ENCODE data around the gene IZUMO4.
"Not testable (repeated sequence)": the region's sequence is repeated elsewhere in the genome, so short reads cannot be mapped to it uniquely, and the experiment has no call there.

IZUMO4 gene

DNA sequence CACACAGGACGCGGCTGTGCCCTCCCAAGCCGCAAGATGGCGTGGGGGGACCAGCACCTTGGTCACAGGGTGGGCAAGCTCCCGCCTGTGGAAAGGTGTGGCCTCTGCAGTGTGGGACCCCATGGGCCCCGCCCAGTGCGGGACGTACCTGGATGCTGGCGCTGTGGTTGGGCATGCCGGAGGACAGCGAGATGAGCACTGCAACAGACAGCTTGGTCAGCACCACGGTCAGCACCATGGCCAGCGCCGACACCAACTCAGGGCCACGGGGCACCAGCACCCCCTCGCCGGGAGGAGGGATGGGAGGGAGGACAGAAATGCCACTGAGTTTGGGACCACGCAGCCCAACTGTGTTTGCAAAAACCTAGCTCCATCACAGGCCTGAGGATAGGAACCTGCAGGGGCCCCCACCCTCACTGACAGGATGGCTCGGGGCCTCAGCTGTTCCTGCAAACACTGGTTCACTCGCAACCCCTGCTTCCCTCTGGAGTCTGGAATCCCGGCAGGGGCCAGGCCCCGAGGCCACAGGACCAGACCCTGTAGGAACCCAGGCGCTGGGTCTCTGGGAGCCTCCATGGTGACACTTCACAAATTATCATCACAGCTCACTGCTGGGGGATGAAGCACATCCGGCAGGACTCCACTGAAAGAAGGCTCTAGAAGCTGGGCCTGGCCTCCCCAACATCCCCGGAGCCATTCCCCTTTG is 27.1 kb downstream of the IZUMO4 start:
- no peak for DNase-seq (ENCODE audit: low read depth)

DNA sequence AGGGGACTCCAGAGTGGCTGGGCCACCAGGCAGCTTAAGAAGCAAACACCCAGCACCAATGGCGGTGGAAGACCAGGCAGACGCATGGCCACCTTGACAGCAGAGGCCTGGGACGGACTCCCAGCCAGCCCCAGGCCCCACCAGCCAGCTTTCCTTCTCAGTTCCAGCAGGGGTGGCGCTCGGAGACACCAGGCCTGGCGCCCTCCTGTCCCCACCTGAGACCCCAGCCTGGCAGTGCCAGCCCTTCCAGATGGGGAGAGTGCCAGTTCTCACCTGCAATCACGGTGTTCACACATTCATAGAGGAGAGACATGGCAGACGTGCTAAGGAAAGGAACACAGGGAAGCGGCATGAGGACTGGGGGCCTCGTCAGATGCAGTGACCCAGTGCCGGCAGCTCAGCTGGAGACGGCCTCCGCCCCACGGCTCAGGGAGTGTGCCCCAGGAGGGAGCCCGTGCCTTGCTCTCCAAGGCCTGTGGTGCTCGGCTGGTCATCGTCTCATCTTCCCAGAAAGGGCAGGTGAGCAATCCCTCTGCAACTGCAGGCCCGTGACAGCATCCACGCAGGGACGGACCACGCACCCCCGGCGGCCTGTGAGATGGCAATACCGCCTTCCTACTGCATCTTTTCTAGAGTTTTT is 30.3 kb downstream of the IZUMO4 start:
- DNase-seq (ENCODE audit: low read depth), result no peak

DNA sequence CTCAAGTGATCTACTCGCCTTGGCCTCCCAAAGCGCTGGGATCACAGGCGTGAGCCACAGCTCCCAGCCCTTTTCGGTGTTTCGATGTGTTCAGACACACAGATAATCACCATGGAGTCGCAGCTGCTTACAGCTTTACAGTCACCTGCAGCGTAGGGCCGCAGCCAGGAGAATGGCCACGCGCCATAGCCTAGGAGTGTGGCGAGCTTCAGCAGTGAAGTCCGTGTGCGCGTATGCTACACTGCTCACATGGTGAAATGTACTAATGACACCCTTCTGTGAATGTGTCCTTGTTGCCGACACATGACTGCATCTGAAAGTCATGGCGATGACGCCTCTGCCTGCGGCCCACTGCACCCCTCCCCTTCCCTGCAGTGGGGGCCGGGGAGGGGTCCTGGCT is 31.0 kb downstream of the IZUMO4 start:
- no peak for DNase-seq (ENCODE audit: low read depth)

DNA sequence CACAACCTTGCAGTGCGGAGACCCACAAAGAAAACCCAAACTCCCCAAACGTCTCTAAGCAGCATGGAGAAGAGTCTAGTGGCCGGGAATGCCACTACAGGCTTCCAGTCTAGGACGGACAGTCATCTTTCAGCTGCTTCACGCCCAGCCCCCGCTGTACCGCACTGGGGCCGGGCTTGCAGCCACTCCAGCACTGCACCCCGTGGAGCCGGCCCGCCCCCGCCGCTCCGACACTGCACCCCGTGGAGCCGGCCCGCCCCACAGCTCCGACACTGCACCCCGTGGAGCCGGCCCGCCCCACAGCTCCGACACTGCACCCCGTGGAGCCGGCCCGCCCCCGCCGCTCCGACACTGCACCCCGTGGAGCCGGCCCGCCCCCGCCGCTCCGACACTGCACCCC is 31.5 kb downstream of the IZUMO4 start:
- not testable (repeated sequence) for DNase-seq (ENCODE audit: low read depth)

DNA sequence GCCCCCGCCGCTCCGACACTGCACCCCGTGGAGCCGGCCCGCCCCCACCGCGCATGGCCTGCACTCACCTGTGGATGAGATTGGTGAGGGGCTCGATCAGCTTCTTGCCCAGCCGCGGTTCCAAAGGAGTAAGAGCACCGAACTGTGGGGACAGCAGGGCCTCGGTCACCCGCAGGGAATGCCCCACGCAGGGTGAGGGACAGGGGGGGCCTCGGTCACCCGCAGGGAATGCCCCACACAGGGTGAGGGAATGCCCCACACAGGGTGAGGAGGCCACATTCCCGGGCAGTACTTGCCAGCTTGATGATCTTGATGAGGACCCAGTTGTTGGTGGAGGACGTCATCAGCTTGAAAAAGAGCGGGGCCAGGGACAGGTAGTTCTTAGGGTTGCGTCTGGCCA is 32.3 kb downstream of the IZUMO4 start:
- DNase-seq (ENCODE audit: low read depth), result no peak

DNA sequence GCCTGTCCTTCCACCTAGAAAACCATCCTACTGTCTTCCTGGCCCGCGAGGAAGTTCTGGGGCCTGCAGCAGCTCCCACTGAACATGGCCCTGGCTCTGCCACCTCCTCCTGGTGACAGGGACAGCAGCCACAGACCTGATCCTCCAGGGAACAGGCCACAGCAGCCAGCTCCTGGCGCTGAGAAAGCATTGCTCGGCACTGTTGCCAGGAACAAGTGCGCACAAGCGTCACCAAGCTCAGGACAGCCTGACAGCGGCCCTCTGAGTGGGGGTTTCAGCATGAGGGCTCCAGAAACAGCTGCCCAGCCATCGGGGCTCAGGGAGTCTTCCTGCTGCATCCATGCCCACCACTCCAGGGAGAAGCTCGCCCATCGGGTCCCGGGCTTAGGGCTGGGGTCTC is 32.8 kb downstream of the IZUMO4 start:
- no peak for DNase-seq (ENCODE audit: low read depth)

DNA sequence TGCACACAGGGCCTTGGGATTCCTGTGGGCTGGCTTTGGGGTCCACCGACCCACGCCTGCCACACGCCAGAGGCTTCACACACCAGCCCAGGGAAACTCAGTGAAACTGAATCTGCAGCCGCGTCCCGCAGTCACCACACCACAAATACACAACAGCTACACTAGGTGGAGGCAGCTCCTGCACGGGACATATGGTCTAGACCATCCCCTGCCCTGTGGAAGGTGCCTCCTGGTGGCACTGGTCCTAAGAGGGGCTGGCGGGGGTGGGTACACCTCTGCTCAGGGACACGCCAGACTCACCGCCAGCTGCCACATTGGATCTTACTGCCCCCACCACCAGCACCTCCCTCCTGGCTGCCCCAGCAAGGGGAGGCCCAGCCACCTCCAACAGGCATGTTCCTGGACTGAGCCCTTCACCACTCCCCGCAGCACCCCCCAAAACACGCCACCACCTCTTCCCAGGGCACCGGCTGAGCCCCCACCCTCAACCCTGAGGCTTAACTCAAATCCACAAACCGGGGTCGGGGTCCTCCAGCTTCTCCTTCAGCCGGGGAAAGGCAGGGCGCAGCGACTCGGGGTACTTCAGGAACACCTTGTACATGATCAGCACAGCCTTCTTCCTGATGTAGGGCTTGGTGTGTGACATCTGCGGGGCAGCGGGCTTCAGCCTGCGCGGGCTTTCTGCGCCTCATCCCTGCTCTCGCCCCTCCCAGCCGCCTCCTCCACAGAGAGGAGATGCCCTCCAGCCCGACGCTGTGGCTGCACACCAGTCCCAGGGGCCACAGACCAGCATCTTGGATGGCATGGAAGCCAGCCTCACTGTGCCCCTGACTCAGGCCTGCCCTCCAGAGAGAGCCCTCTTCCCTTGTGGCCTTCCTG is 33.4 kb downstream of the IZUMO4 start:
- DNase-seq (ENCODE audit: low read depth), result no peak

DNA sequence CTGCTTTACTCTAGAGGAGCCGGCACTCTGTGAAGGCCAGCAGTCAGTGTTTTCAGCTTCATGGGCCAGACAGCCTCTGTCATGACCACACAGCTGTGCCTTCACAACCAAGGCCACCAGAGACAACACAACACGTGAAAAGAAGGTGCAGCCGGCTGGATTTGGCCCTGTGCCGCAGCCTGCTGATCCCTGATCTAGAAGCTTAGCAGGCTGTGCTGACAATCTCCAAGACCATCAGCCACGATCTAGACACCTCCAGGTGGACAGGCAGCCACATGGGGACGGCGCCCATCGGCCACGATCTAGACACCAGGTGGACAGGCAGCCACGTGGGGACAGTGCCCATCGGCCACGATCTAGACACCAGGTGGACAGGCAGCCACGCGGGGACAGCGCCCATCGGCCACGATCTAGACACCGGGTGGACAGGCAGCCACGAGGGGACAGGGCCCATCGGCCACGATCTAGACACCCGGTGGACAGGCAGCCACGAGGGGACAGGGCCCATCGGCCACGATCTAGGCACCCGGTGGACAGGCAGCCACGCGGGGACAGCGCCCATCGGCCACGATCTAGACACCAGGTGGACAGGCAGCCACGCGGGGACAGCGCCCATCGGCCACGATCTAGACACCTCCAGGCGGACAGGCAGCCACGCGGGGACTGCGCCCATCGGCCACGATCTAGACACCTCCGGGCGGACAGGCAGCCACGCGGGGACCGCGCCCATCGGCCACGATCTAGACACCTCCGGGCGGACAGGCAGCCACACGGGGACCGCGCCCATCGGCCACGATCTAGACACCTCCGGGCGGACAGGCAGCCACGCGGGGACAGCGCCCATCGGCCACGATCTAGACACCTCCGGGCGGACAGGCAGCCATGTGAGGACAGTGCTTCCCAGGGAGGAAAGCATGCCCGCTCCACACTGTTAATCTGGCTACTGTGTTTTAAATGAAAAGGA is 34.6 kb downstream of the IZUMO4 start:
- not testable (repeated sequence) for DNase-seq (ENCODE audit: low read depth)

DNA sequence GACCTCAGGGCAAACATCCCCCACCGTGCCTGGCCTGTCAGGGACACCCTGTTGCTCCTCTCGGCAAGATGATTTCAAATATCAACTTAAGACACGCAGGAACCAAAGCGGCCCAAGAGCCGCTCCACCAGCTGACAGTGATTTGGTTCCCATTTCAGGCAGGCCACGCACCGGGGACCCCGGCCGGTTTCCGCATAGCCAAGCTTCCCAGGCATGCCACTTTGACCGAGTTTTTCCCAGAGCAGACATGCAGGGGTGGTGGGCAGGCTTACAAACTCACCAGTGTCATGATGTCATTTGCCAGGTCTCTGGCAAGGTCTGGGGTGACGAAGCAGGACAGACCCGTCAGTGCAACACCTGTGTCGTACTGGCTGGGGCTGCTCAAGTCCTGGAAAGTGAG is 35.5 kb downstream of the IZUMO4 start:
- no peak for DNase-seq (ENCODE audit: low read depth)

DNA sequence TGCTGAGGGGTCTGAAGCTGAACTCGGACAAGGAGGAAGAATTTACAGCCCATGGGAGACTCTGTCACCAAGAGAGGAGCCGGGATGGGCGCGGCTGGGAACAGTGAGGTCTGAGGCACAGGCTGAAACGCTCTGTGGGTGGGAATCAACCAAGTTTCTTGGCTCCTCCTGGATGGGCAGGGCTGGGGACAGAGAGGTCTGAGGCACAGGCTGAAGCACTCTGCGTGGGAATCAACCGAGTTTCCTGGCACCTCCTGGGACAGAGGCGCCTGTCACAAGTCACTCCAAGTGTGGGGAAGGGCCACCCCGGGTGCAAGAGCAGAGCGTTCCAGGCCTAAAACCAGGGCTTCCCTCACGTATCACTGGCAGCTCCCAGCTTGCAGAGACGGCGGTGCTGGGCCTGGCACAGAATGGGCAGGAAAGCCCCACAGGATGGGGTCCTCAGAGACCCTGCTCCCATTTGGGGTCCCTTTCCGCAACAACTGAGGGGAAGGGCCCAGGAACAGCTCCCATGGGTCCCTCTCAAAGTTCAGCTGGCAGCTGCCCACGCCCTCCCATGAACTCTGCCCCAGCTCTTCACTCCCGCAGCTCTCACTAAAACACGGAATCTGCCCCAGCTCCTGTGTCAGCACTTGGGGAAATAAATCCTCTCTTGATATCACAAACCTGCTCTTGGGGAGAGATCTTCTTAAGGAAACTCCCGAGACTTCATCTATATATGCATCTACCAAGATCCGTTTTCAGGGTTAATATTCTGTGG is 36.2 kb downstream of the IZUMO4 start:
- DNase-seq (ENCODE audit: low read depth), result no peak

DNA sequence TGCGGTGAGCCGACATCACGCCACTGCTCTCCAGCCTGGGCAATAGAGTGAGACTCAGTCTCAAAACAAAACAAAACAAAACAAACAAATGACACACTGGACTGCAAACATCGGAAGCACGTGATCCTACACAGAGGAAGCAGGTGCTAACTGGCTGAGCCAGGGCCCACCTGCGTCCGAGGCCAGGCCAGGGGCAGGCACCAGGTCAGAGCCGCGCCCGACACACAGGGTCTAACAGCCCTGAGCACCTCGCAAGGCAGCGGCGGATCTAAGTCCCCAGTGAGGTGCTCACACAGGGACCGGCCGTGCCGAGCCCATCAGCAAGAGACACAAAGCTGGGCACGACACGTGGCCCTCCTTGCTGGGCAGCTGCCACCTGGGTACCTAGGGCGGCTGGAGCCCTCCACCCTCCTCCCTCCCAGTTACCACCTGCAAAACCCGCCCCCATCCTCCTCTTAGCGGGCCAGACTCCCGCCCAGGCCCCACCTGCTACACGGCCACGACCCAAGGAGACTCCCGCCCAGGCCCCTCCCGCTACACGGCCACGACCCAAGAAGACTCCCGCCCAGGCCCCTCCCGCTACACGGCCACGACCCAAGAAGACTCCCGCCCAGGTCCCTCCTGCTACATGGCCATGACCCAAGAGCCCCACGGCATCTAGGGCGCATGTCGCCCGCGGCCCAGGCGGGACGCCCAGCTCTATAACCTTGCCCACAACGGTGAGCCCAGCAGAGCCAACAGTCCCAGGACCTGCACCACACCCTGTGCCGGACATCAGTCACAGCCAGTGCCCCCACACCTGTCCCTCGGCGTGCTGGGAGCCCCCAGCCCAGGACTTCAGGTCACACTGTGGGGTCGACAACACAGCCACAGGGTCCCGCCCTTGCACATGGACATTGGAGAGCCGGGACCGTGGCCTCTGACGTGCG is 39.0 kb downstream of the IZUMO4 start:
- DNase-seq (ENCODE audit: low read depth), result no peak

DNA sequence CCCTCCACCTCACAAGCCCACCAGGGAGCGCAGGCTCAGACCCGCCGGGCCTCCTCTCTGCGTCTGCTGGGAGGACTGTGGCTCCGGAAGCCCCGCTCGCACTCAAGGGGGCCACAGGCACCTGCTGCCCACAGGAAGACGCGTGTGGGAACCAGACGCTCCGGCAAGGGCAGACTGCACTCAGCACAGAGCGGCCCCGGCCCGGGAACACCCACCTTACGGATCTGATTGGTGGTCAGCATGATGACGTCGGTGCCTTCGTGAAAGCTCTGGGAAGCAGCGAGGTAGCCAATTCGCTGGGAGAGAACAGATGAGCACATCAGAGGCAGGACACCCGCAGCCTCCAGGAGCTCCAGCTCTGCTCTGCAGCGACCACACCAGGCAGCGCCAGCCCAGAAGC is 40.1 kb downstream of the IZUMO4 start:
- no peak for DNase-seq (ENCODE audit: low read depth)

DNA sequence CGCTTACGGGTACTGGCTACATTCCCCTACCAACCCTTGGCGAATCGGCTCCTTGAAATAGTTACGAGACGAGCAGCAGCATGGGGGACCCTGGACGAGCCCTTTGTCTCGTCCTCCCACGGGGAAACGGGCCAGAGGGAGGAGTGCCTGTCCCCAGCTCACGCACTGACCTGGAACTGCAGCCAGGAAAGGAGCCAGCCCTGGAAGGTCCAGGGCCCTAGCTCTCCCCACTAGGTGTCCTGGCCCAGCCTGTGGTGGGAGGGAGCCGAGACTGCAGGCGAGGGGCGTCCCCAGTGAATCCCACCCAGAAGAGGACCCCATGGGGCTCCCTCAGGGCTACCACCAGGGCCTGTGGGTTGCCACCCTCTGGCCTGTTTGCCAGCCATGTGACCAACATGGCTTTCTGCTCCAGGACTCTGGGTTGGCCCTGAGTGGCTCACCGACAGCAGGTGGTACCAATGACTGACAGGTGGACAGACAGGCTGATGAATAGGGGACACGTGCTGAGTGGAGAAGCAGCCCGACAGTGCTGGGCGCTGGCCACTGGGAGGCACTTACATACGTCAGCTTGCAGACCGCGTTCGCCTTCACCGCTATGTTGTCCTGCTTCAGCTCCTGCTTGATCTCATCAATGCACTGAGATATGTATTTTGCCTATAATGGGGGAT is 41.5 kb downstream of the IZUMO4 start:
- no peak for DNase-seq (ENCODE audit: low read depth)

DNA sequence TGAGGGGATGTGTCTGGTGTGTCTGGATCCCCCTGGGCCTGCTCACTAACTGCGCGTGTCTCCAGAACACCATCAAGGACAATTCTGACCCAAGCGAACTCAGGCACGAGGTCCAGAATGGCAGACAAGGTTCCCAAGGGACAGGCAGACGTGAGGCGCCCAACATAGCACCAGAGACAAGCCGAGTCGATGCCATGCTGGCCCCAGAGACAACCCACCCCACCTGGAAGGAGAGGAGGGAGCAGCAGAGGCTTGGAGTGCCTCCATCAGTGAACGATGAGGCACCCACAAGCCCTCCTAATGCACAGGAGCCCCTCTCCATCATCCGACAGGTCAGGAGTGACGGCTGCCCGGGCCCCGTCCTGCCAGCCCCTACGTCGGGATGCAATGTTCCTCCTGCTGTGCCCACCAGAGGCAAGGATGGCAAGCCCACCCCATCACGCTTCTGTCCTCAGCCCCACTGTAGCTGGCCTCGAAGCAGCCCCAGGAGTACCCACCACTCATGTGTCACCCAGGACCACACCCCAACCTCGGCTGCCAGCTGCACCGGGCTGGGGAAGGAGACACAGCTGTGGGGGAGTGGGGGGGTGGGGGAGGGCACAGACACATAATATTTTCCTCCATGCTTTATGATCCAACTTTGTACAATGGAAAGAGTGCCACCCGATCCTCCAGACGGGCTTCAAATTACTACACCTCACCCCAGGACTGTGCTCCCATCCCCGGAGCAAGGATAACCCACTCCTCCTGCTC is 42.8 kb downstream of the IZUMO4 start:
- DNase-seq (ENCODE audit: low read depth), result no peak

DNA sequence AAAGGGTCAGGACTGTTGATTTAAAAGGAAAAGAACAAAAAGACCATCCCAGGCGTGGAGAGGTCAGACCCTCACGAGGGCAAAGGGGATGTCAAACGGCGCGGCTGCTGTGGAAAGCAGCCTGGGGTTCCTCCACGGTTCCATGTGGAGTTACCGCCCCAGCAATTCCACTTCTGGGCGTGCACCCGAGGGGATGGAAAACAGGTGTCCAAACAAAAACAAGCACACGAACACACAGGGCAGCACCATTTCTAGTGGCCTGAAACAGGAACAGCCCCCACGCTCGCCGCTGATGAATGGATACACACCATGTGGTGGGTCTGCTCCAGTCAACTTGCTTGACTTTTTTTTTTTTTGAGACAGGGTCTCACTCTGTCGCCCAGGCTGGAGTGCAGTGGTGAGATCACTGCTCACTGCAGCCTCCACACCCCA is 43.4 kb downstream of the IZUMO4 start:
- no peak for DNase-seq (ENCODE audit: low read depth)

DNA sequence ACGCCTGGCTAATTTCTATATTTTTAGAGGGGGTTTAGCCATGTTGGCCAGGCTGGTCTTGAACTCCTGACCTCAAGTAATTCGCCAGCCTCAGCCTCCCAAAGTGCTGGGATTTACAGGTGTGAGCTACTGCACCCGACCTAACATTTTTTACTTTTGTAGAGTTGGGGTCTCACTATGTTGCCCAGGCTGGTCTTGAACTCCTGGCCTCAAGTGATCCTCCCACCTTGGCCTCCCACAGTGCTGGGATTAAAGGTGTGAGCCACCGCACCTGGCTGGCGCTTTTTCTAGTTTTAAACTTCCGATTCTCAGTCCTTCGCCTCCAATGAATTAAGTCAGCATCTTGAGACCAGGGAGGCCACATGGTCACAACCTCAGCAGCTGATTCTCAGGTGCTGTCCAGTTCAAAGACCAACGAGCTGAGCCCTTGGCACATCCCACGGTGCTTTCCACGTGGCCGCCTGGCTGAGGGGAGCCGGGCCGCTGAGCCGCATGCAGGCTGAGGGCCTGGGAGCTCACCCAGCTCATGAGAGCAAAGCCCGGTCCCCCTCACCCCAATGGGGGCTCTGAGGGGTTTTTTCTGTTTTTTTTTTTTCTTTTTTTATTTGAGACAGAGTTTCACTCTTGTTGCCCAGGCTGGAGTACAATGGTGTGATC is 45.6 kb downstream of the IZUMO4 start:
- no peak for DNase-seq (ENCODE audit: low read depth)

DNA sequence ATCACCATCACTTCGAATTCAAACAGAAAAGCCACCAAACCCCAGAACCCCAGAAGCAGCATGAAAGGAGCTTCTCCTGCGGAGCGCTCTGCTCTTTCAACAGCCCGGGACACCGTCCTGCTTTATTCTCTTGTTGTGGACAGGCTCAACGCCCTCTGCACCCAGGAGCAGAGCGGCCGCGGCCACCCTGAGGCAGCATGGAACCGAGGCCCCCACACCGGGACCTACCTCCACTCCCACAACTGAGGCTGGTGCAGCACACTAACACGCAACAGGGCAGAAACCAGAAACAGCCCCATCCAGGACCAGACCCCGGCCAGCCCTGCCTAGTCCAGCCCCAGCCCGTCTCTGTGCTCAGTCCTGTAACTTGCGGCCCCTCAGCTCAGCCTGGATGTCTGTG is 47.5 kb downstream of the IZUMO4 start:
- no peak for DNase-seq (ENCODE audit: low read depth)

DNA sequence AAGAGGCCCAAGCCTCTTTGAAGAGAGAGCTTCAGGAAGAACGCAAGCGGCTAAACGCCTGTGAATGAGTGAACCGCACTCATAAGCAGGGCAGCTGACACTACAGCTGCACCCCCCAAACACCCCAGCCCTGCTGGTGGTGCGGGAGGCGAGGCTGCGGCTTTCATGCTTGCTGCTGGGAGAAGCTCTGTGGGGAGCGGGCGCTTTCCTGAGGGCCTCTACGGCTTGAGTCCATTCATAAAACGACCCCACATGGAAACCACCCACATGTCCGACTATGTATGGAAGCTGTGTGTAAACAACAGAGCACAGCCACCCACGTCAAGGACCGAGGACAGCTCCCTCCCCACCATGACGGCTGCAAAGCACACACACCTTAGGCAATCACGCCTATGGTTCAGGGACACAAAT is 49.1 kb downstream of the IZUMO4 start:
- DNase-seq (ENCODE audit: low read depth), result no peak
